Gastroesophageal sphincter (tissue), 3 donors: ENCODE measurements around the gene ALPI.

Experiments used
- CTCF ChIP-seq, 4 experiments: fragments of 200-600 bp in 2 of 4; fragments of 450-650 bp in 2 of 4; sonication (generic) in 1 of 4; IDR thresholded peaks; one replicate each; pipeline ENCODE4 v1.5.1; 2017 to 2019; ENCODE audit warnings: antibody characterized with exemption in 4 of 4, mild to moderate bottlenecking in 2 of 4, moderate library complexity in 2 of 4
- EP300 ChIP-seq: sonication (generic); formaldehyde crosslinking; IDR thresholded peaks from one replicate; pipeline ENCODE4 v1.6.1; 2017; ENCODE audit warnings: antibody characterized with exemption, mild to moderate bottlenecking
- POLR2A ChIP-seq, 2 donors: fragments of 450-650 bp; IDR thresholded peaks; one replicate each; pipeline ENCODE4 v1.6.1; 2017; ENCODE audit warnings: antibody characterized with exemption in 2 of 2, mild to moderate bottlenecking in 2 of 2, moderate library complexity in 1 of 2

- TF ChIP-seq CTCF (IDR thresholded peaks at IDR 0.05) (no peak), POLR2A (IDR thresholded peaks at IDR 0.05) (no peak), EP300 (no peak)
These were observed 9.1 kb downstream of the ALPI start for GRCh38 chr2:232465061-232465460.
